K562 (cell line): Measurements from ENCODE around the gene ARPP21.

ENCODE experiments used
- BHLHE40 ChIP-seq: IDR thresholded peaks from 2 replicates; pipeline ENCODE4 v1.6.1; 2011; ENCODE audit warnings: low read length, improper control_type of control experiment
- BRCA1 ChIP-seq, 2 experiments: fragments of 450-650 bp in 1 of 2; sonication (generic) in 1 of 2; formaldehyde crosslinking in 1 of 2; IDR thresholded peaks; 2 replicates each; pipeline versions ENCODE4 v1.5.0 to v1.6.1; 2017 to 2020; ENCODE audit warnings: mild to moderate bottlenecking in 1 of 2, missing genetic modification reagents in 1 of 2
- CBFA2T2 ChIP-seq: fragments of 450-650 bp; conservative IDR thresholded peaks from 2 replicates; pipeline ENCODE4 v1.6.1; 2017; ENCODE audit warnings: mild to moderate bottlenecking
- CTCF ChIP-seq, 3 experiments: IDR thresholded peaks in 2 of 3; conservative IDR thresholded peaks in 1 of 3; 2 replicates each; pipeline ENCODE4 v1.5.1; 2011 to 2012; ENCODE audit warnings: low read length in 3 of 3, mild to moderate bottlenecking in 3 of 3, control low read depth in 2 of 3, improper control_type of control experiment in 1 of 3, inconsistent platforms in 1 of 3, low read depth in 1 of 3, mixed read lengths in 1 of 3, moderate library complexity in 1 of 3; ENCODE audit not compliant: insufficient read depth in 2 of 3
- EWSR1 ChIP-seq: fragments of 450-650 bp; IDR thresholded peaks from 2 replicates; pipeline ENCODE4 v1.6.1; 2018; ENCODE audit warnings: borderline replicate concordance, mild to moderate bottlenecking, low read depth, moderate library complexity; ENCODE audit not compliant: partially characterized antibody
- EZH2 ChIP-seq: IDR thresholded peaks from 2 replicates; pipeline ENCODE4 v1.6.1; 2012; ENCODE audit warnings: low read depth, mild to moderate bottlenecking, inconsistent platforms, low read length, borderline replicate concordance
- FOSL1 ChIP-seq: fragments of 200-800 bp; sonication (Bioruptor generic); conservative IDR thresholded peaks from 2 replicates; pipeline ENCODE4 v1.6.1; 2016; ENCODE audit warnings: missing genetic modification characterization, missing compliant biosample characterization
- JUNB ChIP-seq: fragments of 450-650 bp; formaldehyde crosslinking; conservative IDR thresholded peaks from 2 replicates; pipeline ENCODE4 v1.4.0; 2020; ENCODE audit warnings: mild to moderate bottlenecking
- NFYB ChIP-seq: IDR thresholded peaks from 2 replicates; pipeline ENCODE4 v1.6.1; 2011; ENCODE audit warnings: mild to moderate bottlenecking, moderate library complexity; ENCODE audit not compliant: insufficient read length; ENCODE audit errors: extremely low read depth
- POLR2A ChIP-seq: fragments of 450-650 bp; conservative IDR thresholded peaks from 2 replicates; pipeline ENCODE4 v1.6.1; 2016
- PRDM10 ChIP-seq: fragments of 450-650 bp; IDR thresholded peaks from 2 replicates; pipeline ENCODE4 v1.6.1; 2018; ENCODE audit not compliant: partially characterized antibody
- REST ChIP-seq, 2 experiments: fragments of 450-650 bp; formaldehyde crosslinking in 1 of 2; IDR thresholded peaks; 2 replicates each; pipeline versions ENCODE4 v1.4.0 to v1.6.1; 2014 to 2020; ENCODE audit warnings: mild to moderate bottlenecking in 2 of 2, borderline replicate concordance in 1 of 2, low read depth in 1 of 2
- SIN3B ChIP-seq: fragments of 450-650 bp; IDR thresholded peaks from 2 replicates; pipeline ENCODE4 v1.6.1; 2017; ENCODE audit warnings: low read depth, mild to moderate bottlenecking, moderate library complexity

GRCh38 chr3:35596335-35596995, 42.9 kb upstream of the ARPP21 start:
- TF ChIP-seq BRCA1 (IDR thresholded peaks at IDR 0.05) (no peak), BRCA1 (CRISPR knock-in tag; IDR thresholded peaks at IDR 0.05) (no peak), REST (IDR thresholded peaks at IDR 0.05; ENCODE audit: borderline replicate concordance) (no peak), REST (CRISPR knock-in tag; IDR thresholded peaks at IDR 0.05; ENCODE audit: low read depth) (no peak), JUNB (no peak), NFYB (no peak), SIN3B (no peak), CTCF (IDR thresholded peaks at IDR 0.05 in 2 of 3, conservative IDR thresholded peaks at IDR 0.05 in 1 of 3; ENCODE audit: insufficient read depth in 2 of 3, low read depth in 1 of 3, low read length in 3 of 3) (no peak), POLR2A (no peak), PRDM10 (no peak), FOSL1 (tag) (no peak), BHLHE40 (no peak), CBFA2T2 (no peak), EZH2 (no peak), EWSR1 (no peak)
